Dendritic cell treated with granulocyte-macrophage colony-stimulating factor and Interleukin-4, amounts not matched to agents 40 ng/mL and 50 ng/mL, for 4 days (primary cell): ENCODE data around the gene ADAMTSL1.
"Not testable (repeated sequence)": the region's sequence is repeated elsewhere in the genome, so short reads cannot be mapped to it uniquely, and the experiment has no call there.

ENCODE experiments used
- H3K27ac Mint-ChIP-seq: one replicate; pipeline ENCODE4 v1.8.0; 2022; ENCODE audit warnings: mild to moderate bottlenecking, mixed read lengths
- H3K27me3 Mint-ChIP-seq: one replicate; pipeline ENCODE4 v1.8.0; 2022; ENCODE audit warnings: mild to moderate bottlenecking, mixed read lengths
- H3K36me3 Mint-ChIP-seq: one replicate; pipeline ENCODE4 v1.8.0; 2022; ENCODE audit warnings: low read depth, mixed read lengths
- H3K4me1 Mint-ChIP-seq: one replicate; pipeline ENCODE4 v1.8.0; 2022; ENCODE audit warnings: low read depth, mixed read lengths
- H3K4me3 Mint-ChIP-seq: one replicate; pipeline ENCODE4 v1.8.0; 2022; ENCODE audit warnings: mild to moderate bottlenecking, moderate library complexity, mixed read lengths
- H3K9me3 Mint-ChIP-seq: one replicate; pipeline ENCODE4 v1.8.0; 2022; ENCODE audit warnings: mixed read lengths
- intact Hi-C: fragments of 100-400 bp; cut with micrococcal nuclease; formaldehyde crosslinking; loops from one replicate; pipeline ENCODE4 v1.15.0; 2022

The ADAMTSL1 gene

DNA sequence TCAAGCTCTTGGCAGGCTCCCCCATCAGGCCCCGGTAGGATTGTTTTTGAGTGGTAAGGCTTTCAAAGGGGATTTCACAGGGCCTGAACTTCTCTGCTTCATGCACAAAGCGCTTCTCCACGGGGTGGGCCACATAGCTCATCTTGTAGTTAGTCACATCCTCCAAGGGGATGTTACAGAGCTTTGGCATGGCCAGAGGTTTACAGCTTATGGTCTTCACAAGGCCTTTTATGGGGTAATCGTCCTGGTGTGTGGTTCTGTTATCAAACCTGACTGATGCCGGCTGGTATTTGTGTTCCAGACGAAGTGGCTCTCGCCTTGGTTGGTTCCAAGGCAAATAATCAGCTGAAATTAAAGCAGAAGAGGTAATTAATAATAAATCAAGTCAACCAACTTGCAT, 454.8 kb downstream of the ADAMTSL1 start:
- Mint-ChIP-seq H3K4me1 (no peaks in the 10 kb centered on the region), H3K4me3 (no peak overlapping the region), H3K9me3 (no peaks in the 10 kb centered on the region), H3K27ac (no peak overlapping the region), H3K27me3 (no peaks in the 10 kb centered on the region), H3K36me3 (no peaks in the 10 kb centered on the region)
- intact Hi-C loops: no loop called here

DNA sequence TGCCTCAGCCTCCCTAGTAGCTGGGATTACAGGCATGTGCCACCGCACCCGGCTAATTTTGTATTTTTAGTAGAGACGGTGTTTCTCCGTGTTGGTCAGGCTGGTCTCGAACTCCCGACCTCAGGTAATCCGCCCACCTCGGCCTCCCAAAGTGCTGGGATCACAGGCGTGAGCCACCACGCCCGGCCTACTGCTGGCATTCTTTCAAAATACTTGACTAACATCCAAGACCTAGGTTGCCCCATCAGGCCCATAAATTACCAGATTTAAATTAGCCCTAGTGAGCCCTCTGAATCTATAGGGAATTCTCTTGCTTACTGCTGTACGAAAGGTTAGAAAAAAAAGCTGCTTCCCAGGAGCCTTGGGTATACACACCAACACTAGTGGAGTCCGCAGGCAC, 456.7 kb downstream of the ADAMTSL1 start:
- intact Hi-C loops, H3K9me3 Mint-ChIP-seq, H3K4me3 Mint-ChIP-seq, H3K27me3 Mint-ChIP-seq, H3K27ac Mint-ChIP-seq, H3K4me1 Mint-ChIP-seq, H3K36me3 Mint-ChIP-seq: not testable (repeated sequence)

DNA sequence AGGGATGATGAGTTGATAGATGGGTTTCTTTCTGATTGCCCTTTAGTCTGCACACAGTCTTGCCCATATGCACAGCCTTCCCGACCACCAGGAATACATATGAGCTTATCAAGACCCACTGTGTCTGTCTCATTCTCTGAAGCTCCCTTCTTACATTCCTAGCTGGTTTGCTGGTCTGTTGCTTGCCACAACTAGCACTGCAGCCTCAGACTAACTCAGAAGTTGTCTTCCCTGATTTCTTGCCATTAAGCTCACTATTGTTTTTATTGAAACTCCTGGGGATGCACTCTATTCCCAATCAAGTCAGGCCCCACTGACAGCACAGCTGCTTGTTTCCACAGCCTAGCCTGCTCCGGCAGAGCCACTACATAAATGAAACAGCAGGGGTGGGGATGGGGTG, 461.6 kb downstream of the ADAMTSL1 start:
- no peaks in the 10 kb centered on the region for H3K27me3 Mint-ChIP-seq

DNA sequence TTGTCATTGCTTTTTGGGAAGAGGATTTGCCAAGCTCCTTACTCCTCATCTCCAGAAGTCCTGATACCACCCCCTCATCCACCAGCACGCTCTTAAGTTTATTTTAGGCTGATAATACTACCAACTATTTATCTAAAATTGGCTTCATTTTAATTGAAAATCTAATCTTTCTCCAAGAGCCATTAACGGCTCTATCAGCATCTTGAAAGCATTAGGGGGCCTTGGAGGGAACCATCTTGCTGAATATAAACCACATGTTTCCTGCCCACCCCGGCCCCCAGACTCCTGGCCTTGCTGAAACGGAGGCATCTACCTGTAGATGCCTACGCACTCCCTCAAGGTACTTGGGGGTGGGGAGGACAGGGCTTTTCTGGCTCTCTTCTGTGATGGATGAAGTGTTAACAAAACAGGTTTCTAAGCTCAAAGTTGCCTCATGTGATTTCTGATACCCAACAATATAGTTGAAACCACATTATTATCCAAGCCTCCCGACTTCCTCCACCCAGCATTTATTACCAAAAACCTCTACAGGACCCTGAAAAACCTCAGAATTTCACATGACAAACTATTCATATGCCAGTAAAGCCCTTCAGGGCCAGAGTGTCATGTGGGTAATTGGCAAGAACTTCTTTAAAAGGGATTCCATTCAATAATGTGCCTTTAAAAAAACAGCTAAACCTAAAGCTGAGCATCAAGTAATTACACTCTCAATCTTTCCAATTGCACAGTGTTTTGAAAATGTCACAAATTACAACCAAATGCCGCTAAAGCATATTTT, 462.3 kb downstream of the ADAMTSL1 start:
- Mint-ChIP-seq H3K27ac (no peak overlapping the region), H3K4me3 (no peak overlapping the region), H3K36me3 (no peaks in the 10 kb centered on the region), H3K9me3 (no peaks in the 10 kb centered on the region), H3K27me3 (no peaks in the 10 kb centered on the region), H3K4me1 (no peaks in the 10 kb centered on the region)
- intact Hi-C loops: no loop called here

More for the DNA sequence above, 461.6 kb downstream of the ADAMTSL1 start:
- no peaks in the 10 kb centered on the region for H3K36me3 Mint-ChIP-seq
- H3K4me3 Mint-ChIP-seq: no peak overlapping the region
- no peak overlapping the region for H3K27ac Mint-ChIP-seq
- intact Hi-C loops: no loop called here
- H3K4me1 Mint-ChIP-seq: no peaks in the 10 kb centered on the region
- no peaks in the 10 kb centered on the region for H3K9me3 Mint-ChIP-seq

DNA sequence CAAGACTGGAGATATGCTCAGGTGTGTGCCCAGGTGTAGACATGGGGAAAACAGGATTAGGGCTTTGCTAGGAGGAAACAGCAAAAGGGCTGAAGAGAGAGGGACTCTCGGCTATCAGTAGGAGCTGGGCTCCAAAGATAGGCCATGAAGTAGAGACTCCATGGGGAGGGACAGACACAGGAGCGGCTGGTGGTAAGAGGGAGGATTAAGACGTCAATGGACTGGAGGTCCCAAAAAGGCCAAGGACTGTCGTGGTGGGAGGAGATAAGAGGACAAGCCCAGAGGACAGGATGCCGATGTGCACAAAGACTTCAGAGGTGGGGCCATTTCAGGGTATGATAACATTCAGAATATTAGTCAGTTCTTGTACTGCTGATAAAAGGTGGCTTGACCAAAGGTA, 466.0 kb downstream of the ADAMTSL1 start:
- intact Hi-C loops: no loop called here
- Mint-ChIP-seq H3K27ac (no peak overlapping the region), H3K4me3 (no peak overlapping the region), H3K36me3 (no peaks in the 10 kb centered on the region), H3K9me3 (no peaks in the 10 kb centered on the region), H3K27me3 (peaks cover 2% of the 10 kb centered on the region), H3K4me1 (no peaks in the 10 kb centered on the region)

DNA sequence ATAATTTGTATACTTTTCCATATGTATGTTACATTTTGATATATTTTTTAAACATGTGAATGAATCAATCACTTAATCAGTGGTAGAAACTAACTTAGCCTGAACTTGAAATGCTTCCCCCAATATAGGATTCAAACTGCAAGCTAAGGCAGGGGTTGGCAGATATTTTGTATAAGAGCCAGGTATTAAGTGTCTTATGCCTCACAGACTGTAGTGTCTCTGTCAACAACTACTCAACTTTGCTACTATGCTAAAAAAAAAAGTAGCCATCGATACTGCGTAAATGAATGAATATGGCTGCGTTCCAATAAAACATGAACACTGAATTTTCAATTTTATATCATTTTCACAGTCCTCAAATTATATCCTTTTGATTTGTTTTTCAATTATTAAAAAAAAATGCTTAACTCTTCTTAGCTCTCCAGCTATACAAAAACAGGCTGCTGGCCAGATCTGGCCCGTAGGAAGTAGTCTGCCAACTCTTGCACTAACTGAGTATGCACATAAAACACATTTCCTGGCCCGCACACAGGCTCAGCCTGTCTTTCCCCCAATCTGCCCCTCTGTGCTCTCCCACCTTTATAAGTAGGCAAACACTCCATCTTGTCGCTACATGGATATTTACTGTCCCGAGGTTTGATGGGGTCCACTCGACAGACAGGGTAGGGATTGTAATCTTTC, 467.2 kb downstream of the ADAMTSL1 start:
- Mint-ChIP-seq H3K27me3 (peaks cover 5% of the 10 kb centered on the region), H3K4me1 (no peaks in the 10 kb centered on the region), H3K9me3 (no peaks in the 10 kb centered on the region), H3K36me3 (no peaks in the 10 kb centered on the region), H3K27ac (no peak overlapping the region), H3K4me3 (no peak overlapping the region)
- intact Hi-C loops: no loop called here

DNA sequence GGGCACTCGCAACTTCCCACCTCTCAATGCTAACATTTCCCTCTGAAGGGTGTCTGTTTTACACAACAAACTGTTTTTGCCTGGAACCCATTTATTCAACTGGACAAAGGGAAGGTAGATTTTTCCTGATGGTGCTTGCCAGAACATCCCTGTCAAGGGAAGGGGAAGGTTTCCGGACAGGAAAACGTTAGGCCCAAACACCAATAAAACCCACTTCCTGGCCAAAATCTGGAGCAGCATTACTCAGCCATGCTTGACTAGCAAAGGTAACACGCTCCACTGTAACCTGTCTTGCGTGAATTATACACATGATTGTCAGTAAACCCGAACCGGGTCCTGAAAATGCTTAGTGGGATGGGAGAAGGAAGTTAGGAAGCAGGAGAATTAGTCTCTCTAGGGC, 468.8 kb downstream of the ADAMTSL1 start:
- peaks cover 8% of the 10 kb centered on the region for H3K4me1 Mint-ChIP-seq
- no peak overlapping the region for H3K4me3 Mint-ChIP-seq
- no peak overlapping the region for H3K27ac Mint-ChIP-seq
- no peaks in the 10 kb centered on the region for H3K36me3 Mint-ChIP-seq
- no peaks in the 10 kb centered on the region for H3K9me3 Mint-ChIP-seq
- peaks cover 5% of the 10 kb centered on the region for H3K27me3 Mint-ChIP-seq
- intact Hi-C loops: no loop called here

DNA sequence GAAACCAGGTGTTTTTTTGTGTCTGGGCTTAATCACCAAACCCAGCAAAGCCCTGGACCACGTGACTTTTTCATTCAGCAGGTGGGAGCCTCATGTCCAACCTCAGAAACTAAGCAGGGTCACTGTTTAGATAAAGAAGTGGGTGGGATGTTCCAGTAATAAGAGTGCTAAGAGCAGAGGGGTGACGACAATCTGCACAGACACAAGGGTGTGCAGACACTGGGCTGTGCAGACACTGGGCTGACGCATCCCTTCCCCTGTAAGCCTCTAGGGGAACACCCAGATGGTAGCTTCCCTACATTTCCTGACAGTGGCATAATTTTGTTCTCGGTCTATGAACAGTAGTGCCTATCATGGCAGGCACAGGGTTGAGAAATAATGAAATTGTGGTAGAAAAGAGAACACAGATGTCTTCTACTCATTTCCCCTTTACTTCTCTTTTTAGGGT, 474.0 kb downstream of the ADAMTSL1 start:
- no peaks in the 10 kb centered on the region for H3K9me3 Mint-ChIP-seq
- H3K36me3 Mint-ChIP-seq: no peaks in the 10 kb centered on the region
- H3K27me3 Mint-ChIP-seq: peaks cover 3% of the 10 kb centered on the region
- no peak overlapping the region for H3K27ac Mint-ChIP-seq
- H3K4me1 Mint-ChIP-seq: peaks cover 9% of the 10 kb centered on the region
- H3K4me3 Mint-ChIP-seq: no peak overlapping the region
- intact Hi-C loops: loop anchor here (2.0 kb wide), 1 partner anchor 65 kb away; no protein-coding TSS in a partner anchor

DNA sequence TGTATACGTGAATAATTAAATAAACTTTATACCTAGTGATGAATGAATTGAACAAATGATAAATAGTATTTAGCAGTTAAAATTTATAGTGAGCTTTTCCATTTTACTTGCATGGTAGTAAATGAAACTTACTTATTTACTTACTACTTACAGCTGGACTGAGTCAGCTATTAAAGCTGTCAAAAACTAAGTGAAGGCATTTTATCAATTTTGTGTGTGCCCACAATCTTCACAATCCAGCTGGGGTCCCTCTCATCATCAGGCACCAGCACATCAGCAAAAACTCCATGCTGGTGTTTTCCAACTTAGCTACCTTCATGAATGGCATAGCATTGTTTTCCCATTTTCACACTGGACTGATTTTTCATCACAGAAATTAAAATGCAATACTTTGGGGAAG, 478.0 kb downstream of the ADAMTSL1 start:
- intact Hi-C loops: no loop called here
- H3K9me3 Mint-ChIP-seq: no peaks in the 10 kb centered on the region
- H3K36me3 Mint-ChIP-seq: no peaks in the 10 kb centered on the region
- no peak overlapping the region for H3K4me3 Mint-ChIP-seq
- H3K4me1 Mint-ChIP-seq: peaks cover 9% of the 10 kb centered on the region
- no peak overlapping the region for H3K27ac Mint-ChIP-seq
- H3K27me3 Mint-ChIP-seq: no peaks in the 10 kb centered on the region

DNA sequence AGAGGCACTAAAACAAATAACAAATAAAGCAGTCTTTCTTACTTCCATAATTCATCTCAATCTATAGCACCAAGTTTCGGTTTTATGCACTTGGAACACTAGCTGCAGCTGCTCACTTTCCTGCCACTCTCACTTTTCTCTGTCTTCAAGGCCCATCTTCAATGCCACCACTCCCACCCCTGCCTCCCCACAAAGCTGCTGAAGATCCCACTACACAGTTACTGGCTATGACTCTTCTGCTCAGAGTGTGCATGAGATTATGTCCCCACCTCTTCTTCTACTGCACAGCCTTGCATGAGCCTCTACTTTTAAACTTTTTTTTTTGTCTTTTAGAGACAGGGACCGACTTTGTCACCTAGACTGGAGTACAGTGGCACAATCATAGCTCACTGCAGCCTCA, 481.7 kb downstream of the ADAMTSL1 start:
- Mint-ChIP-seq H3K36me3 (no peaks in the 10 kb centered on the region), H3K9me3 (no peaks in the 10 kb centered on the region), H3K27me3 (no peaks in the 10 kb centered on the region)

More for the DNA sequence above, 481.7 kb downstream of the ADAMTSL1 start:
- H3K4me3 Mint-ChIP-seq: no peak overlapping the region
- intact Hi-C loops: no loop called here
- no peaks in the 10 kb centered on the region for H3K4me1 Mint-ChIP-seq
- H3K27ac Mint-ChIP-seq: no peak overlapping the region
